Chondrocyte (in vitro differentiated cells): ENCODE results near the gene ELAPOR2. TPM values are rescaled to one million over a fixed set of nuclear protein-coding genes. Genes with fewer than 3 reads are reported as not detected.
"Not testable (repeated sequence)": the region's sequence is repeated elsewhere in the genome, so short reads cannot be mapped to it uniquely, and the experiment has no call there.

Source experiments
- DNase-seq: peaks from one replicate; pipeline ENCODE4 v3.0.0; 2021; ENCODE audit warnings: mixed read lengths, low spot score
- H3K27ac Mint-ChIP-seq: one replicate; pipeline ENCODE4 v1.8.0; 2021; ENCODE audit warnings: mild to moderate bottlenecking, moderate library complexity, mixed read lengths; ENCODE audit not compliant: unreplicated experiment
- H3K27me3 Mint-ChIP-seq: 2 replicates; pipeline ENCODE4 v1.8.0; 2021; ENCODE audit warnings: low read depth, mixed read lengths
- H3K36me3 Mint-ChIP-seq: 2 replicates; pipeline ENCODE4 v1.8.0; 2021; ENCODE audit warnings: low read depth, mixed read lengths
- H3K4me1 Mint-ChIP-seq: 2 replicates; pipeline ENCODE4 v1.8.0; 2021; ENCODE audit warnings: low read depth, mild to moderate bottlenecking, mixed read lengths
- H3K4me3 Mint-ChIP-seq: one replicate; pipeline ENCODE4 v1.8.0; 2021; ENCODE audit warnings: mild to moderate bottlenecking, moderate library complexity, mixed read lengths; ENCODE audit not compliant: unreplicated experiment
- H3K9me3 Mint-ChIP-seq: 2 replicates; pipeline ENCODE4 v1.8.0; 2021; ENCODE audit warnings: low read depth, mixed read lengths
- CTCF ChIP-seq: fragments of 200-600 bp; sonication (generic); IDR thresholded peaks from 2 replicates; pipeline ENCODE4 v1.5.0; 2021; ENCODE audit warnings: antibody characterized with exemption, mild to moderate bottlenecking, moderate library complexity
- total RNA-seq: library from RNA; stranded (reverse); gene quantifications from 3 replicates; pipeline ENCODE4 v1.2.1, GENCODE V29; 2021

Gene ELAPOR2
- total RNA-seq, 1 donor from 2014 or later = 16.9 TPM

- no peak overlapping the region for H3K27ac Mint-ChIP-seq
Measured at GRCh38 chr7:87056346-87056745, 3.1 kb downstream of the ELAPOR2 start.

GRCh38 chr7:87048839-87049238, 10.6 kb downstream of the ELAPOR2 start:
- Mint-ChIP-seq H3K36me3 (peaks cover 9% of the 10 kb centered on the region), H3K27me3 (no peaks in the 10 kb centered on the region), H3K27ac (no peak overlapping the region), H3K4me3 (no peak overlapping the region), H3K9me3 (peaks cover 20% of the 10 kb centered on the region), H3K4me1 (no peaks in the 10 kb centered on the region)
- TF ChIP-seq CTCF = no peak
- no peak for DNase-seq

More at GRCh38 chr7:87056346-87056745, 3.1 kb downstream of the ELAPOR2 start:
- no peaks in the 10 kb centered on the region for H3K9me3 Mint-ChIP-seq
- H3K4me1 Mint-ChIP-seq = peaks cover 11% of the 10 kb centered on the region
- no peak overlapping the region for H3K4me3 Mint-ChIP-seq
- TF ChIP-seq CTCF = no peak
- no peaks in the 10 kb centered on the region for H3K36me3 Mint-ChIP-seq
- no peak for DNase-seq
- no peaks in the 10 kb centered on the region for H3K27me3 Mint-ChIP-seq

- DNase-seq = no peak
- Mint-ChIP-seq H3K4me1 (no peaks in the 10 kb centered on the region), H3K27me3 (no peaks in the 10 kb centered on the region), H3K9me3 (peaks cover 26% of the 10 kb centered on the region), H3K4me3 (no peak overlapping the region), H3K36me3 (peaks cover 11% of the 10 kb centered on the region), H3K27ac (no peak overlapping the region)
- TF ChIP-seq CTCF = no peak
Measured at GRCh38 chr7:87046456-87046855, 13.0 kb downstream of the ELAPOR2 start.

GRCh38 chr7:87044713-87045112, 14.7 kb downstream of the ELAPOR2 start:
- H3K27me3 Mint-ChIP-seq, H3K27ac Mint-ChIP-seq, DNase-seq, H3K4me1 Mint-ChIP-seq, H3K4me3 Mint-ChIP-seq, H3K36me3 Mint-ChIP-seq: not testable (repeated sequence)
- peaks cover 28% of the 10 kb centered on the region for H3K9me3 Mint-ChIP-seq

GRCh38 chr7:87041586-87041985, 17.9 kb downstream of the ELAPOR2 start:
- H3K36me3 Mint-ChIP-seq, H3K27ac Mint-ChIP-seq, H3K4me3 Mint-ChIP-seq, DNase-seq, H3K27me3 Mint-ChIP-seq: not testable (repeated sequence)
- Mint-ChIP-seq H3K9me3 (peaks cover 18% of the 10 kb centered on the region), H3K4me1 (peaks cover 16% of the 10 kb centered on the region)

GRCh38 chr7:87039691-87040299, 19.7 kb downstream of the ELAPOR2 start:
- H3K4me3 Mint-ChIP-seq = peak overlapping the region; percentile 94
- H3K4me1 Mint-ChIP-seq = peaks cover 16% of the 10 kb centered on the region
- H3K9me3 Mint-ChIP-seq, H3K36me3 Mint-ChIP-seq, DNase-seq, H3K27me3 Mint-ChIP-seq: not testable (repeated sequence)
- H3K27ac Mint-ChIP-seq = peak overlapping the region; percentile 86
